Adrenal gland (tissue), 5 donors: ENCODE results near the gene PPM1F.

Source experiments
- CTCF ChIP-seq, 6 experiments: fragments of 450-650 bp in 4 of 6; fragments of 200-600 bp in 2 of 6; sonication (generic) in 1 of 6; IDR thresholded peaks; 1 replicate in 5 of 6; 2 replicates in 1 of 6; pipeline versions ENCODE4 v1.5.1 to v1.8.0; 2016 to 2021; ENCODE audit warnings: antibody characterized with exemption in 6 of 6, mild to moderate bottlenecking in 2 of 6, moderate library complexity in 1 of 6
- POLR2A ChIP-seq, 2 donors: fragments of 450-650 bp; IDR thresholded peaks; one replicate each; pipeline ENCODE4 v1.6.1; 2017; ENCODE audit warnings: antibody characterized with exemption in 2 of 2, mild to moderate bottlenecking in 2 of 2, moderate library complexity in 1 of 2
- donor health status: DM: no; HTN: no; CAD: no.

DNA sequence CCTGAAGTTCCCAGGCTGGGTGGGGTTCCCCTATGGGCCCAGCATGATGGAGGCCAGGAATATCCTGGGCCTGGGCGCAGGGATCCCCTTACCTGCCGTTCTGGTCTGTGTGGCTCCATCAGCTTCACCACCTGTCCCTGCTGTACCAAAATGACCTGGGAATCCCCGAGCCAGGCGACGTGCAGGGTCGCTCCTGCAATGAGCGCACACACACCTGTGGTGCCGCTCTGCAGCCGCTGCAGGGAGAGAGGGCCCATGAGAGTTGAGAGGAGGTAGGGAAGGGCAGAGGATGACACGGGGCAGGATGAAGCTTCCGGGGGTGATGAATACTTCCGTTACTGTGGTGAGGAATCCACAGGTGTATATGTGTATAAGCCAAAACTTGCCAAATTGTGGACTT lies 21.6 kb downstream of the PPM1F start:
- TF ChIP-seq CTCF (IDR thresholded peaks at IDR 0.05) (no peak), POLR2A (IDR thresholded peaks at IDR 0.05) (no peak)
